Testis (tissue), 2 donors: ENCODE measurements around the gene ADCYAP1.

Experiments
- CTCF ChIP-seq, 3 experiments: fragments of 450-650 bp in 2 of 3; fragments of 200-600 bp in 1 of 3; sonication (generic) in 1 of 3; IDR thresholded peaks; one replicate each; pipeline ENCODE4 v1.5.1; 2016 to 2019; ENCODE audit warnings: antibody characterized with exemption in 3 of 3, mild to moderate bottlenecking in 2 of 3, moderate library complexity in 1 of 3
- POLR2A ChIP-seq: fragments of 450-650 bp; IDR thresholded peaks from one replicate; pipeline ENCODE4 v1.6.1; 2017; ENCODE audit warnings: antibody characterized with exemption, mild to moderate bottlenecking, moderate library complexity

GRCh38 chr18:944440-944839, 39.8 kb downstream of the ADCYAP1 start:
- TF ChIP-seq CTCF (IDR thresholded peaks at IDR 0.05) (no peak), POLR2A (no peak)
